ENCODE data around the gene ABCD3. TPM values are rescaled to one million over a fixed set of nuclear protein-coding genes. Genes with fewer than 3 reads are reported as not detected.

Gene ABCD3
- total and polyA plus RNA-seq, 2 donors (not counting 1 experiment from before 2014, with no cell fraction given), result 26.4 to 34.0 TPM

DNA sequence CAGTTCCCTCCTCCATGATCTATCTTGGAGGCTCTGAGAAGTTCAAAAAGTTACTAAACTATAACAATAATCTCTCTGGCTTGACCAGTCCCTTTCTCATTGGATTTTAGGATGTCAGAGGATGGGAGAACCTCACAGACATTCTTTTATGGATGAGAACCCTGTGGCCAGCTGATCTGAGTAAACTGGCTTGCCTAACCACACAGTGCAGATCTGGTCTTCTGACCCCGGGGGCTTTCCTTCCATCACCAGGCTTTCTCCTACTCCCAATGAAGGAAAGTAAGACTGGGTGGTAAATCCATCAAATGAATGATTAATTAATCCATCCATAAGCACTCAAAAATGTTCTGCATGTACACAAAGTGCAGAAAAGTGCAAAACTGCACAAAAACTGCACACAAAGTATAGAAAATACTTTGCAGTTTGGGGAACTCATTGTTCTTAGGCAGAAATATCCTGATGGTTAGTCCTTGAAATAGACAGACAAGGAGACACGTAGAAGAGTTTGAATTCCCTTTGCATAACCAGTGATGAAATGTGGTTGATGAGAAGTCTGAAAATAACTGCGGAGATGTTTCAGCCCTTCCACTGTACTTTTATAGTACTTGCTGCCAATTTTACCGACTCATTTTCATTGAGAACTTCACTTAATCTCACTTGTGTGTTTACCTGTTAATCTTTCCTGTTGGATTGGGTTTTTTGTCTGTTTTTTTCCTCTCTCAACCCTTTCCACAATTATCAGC is 125.9 kb downstream of the ABCD3 start:
- peaks cover 3% of the 10 kb centered on the region for H3K36me3 ChIP-seq (ENCODE audit: control insufficient read depth, insufficient read depth, low read length)
- H2AFZ ChIP-seq (ENCODE audit: low read length), result no peak overlapping the region
- peak overlapping the region; percentile 96 for H3K27ac ChIP-seq (ENCODE audit: insufficient read depth, low read length)
- peak overlapping the region; percentile 48 for H3K4me2 ChIP-seq (ENCODE audit: extremely low read depth, insufficient read depth, low read length)
- DNase-seq (ENCODE audit: low read depth in 2 of 2), result peak; percentile 65 to 85
- H4K20me1 ChIP-seq (ENCODE audit: control insufficient read depth, extremely low read depth, insufficient read depth, low read length), result no peaks in the 10 kb centered on the region
- H3K9me3 ChIP-seq (ENCODE audit: control insufficient read depth, insufficient read depth, low read depth, low read length), result no peaks in the 10 kb centered on the region
- H3K79me2 ChIP-seq (ENCODE audit: control insufficient read depth, insufficient read depth, low read length), result peaks cover 29% of the 10 kb centered on the region
- no peaks in the 10 kb centered on the region for H3K27me3 ChIP-seq (ENCODE audit: control insufficient read depth, insufficient read depth, low read length)
- H3K4me3 ChIP-seq (replicated peaks in 1 of 4; ENCODE audit: control extremely low read depth in 1 of 4, insufficient read depth in 1 of 4, low read depth in 3 of 4, low read length in 4 of 4), result peak overlapping the region in 2 of 4 experiments; percentile 4 to 27
- peaks cover 16% of the 10 kb centered on the region for H3K4me1 ChIP-seq (ENCODE audit: control insufficient read depth, extremely low read depth, insufficient read depth, low read length)
- no peak overlapping the region for H3K9ac ChIP-seq (ENCODE audit: insufficient read depth, low read length)
- TF ChIP-seq EZH2 (IDR thresholded peaks at IDR 0.05; ENCODE audit: low read length, missing control alignments) (no peak), CTCF (conservative IDR thresholded peaks at IDR 0.05 in 1 of 2, IDR thresholded peaks at IDR 0.05 in 1 of 2; ENCODE audit: low read depth in 1 of 2, low read length in 2 of 2) (no peak)

DNA sequence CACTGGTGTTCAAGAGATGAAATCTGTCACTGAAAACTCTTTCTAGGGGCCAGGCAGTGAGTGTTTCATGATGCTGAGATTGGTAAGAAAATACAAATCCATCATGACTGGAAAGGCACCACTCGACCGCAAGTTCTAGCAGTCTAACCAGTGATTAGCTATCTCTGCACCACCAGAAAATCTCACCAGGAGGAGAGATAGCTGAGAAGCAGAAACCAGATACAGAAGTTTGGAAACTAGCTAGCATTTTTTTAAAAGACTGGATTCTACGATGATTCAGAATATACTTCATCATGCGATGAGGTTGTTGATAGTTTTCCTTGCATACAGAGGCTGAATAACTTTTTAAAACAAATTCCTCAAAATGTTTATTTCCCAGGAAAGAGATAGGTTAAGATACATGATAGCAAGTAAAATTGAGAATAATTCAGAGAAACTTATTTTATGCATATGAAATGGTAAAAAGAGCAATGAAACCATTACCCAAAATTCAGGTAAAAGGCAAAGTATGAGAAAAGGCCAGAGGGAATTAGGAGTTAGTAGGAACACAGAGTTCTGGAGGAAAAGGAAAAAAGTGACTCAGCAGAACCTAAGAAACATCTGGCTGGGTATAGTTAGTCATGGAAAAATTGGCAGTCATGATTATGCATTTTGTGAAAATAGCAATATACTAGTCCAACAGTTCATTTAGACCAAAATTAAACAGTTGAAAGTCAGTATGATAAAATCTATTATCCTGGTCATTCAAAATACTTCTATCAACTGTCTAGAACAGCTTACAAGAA is 126.7 kb downstream of the ABCD3 start:
- H3K4me3 ChIP-seq (replicated peaks in 1 of 4; ENCODE audit: control extremely low read depth in 1 of 4, insufficient read depth in 1 of 4, low read depth in 3 of 4, low read length in 4 of 4), result peak overlapping the region in 1 of 4 experiments; percentile 27

More for the DNA sequence above, 126.7 kb downstream of the ABCD3 start:
- H3K9me3 ChIP-seq (ENCODE audit: control insufficient read depth, insufficient read depth, low read depth, low read length), result no peaks in the 10 kb centered on the region
- no peak overlapping the region for H3K9ac ChIP-seq (ENCODE audit: insufficient read depth, low read length)
- peak; percentile 85 to 90 for DNase-seq (ENCODE audit: low read depth in 2 of 2)
- TF ChIP-seq EZH2 (IDR thresholded peaks at IDR 0.05; ENCODE audit: low read length, missing control alignments), result no peak
- TF ChIP-seq CTCF (conservative IDR thresholded peaks at IDR 0.05 in 1 of 2, IDR thresholded peaks at IDR 0.05 in 1 of 2; ENCODE audit: low read depth in 1 of 2, low read length in 2 of 2), result peak; percentile 27 to 38
- H2AFZ ChIP-seq (ENCODE audit: low read length), result no peak overlapping the region
- H3K79me2 ChIP-seq (ENCODE audit: control insufficient read depth, insufficient read depth, low read length), result peaks cover 21% of the 10 kb centered on the region
- H3K36me3 ChIP-seq (ENCODE audit: control insufficient read depth, insufficient read depth, low read length), result no peaks in the 10 kb centered on the region
- peaks cover 16% of the 10 kb centered on the region for H3K4me1 ChIP-seq (ENCODE audit: control insufficient read depth, extremely low read depth, insufficient read depth, low read length)
- H4K20me1 ChIP-seq (ENCODE audit: control insufficient read depth, extremely low read depth, insufficient read depth, low read length), result no peaks in the 10 kb centered on the region
- H3K27me3 ChIP-seq (ENCODE audit: control insufficient read depth, insufficient read depth, low read length), result no peaks in the 10 kb centered on the region
- peak overlapping the region; percentile 96 for H3K27ac ChIP-seq (ENCODE audit: insufficient read depth, low read length)
- H3K4me2 ChIP-seq (ENCODE audit: extremely low read depth, insufficient read depth, low read length), result no peak overlapping the region

Measured in fibroblast of lung (primary cell).